Measurements from ENCODE around the gene SBK2.
A peak's percentile ranks its signal among the peaks of the same experiment; 100 is the strongest.

The SBK2 gene

GRCh38 chr19:55526216-55527196 lies 10.4 kb downstream of the SBK2 start:
- no peak for DNase-seq (ENCODE audit: insufficient read length, low spot score)
- FAIRE-seq, result no peak
- no peak for TF ChIP-seq CTCF (IDR thresholded peaks at IDR 0.05; ENCODE audit: insufficient read depth, missing control alignments)

- DNase-seq (ENCODE audit: insufficient read length, low spot score), result no peak
- FAIRE-seq, result no peak
Measured at GRCh38 chr19:55525289-55526101, 11.4 kb downstream of the SBK2 start.

GRCh38 chr19:55520691-55521292 lies 16.1 kb downstream of the SBK2 start:
- FAIRE-seq, result no peak
- DNase-seq (ENCODE audit: insufficient read length, low spot score), result no peak
- TF ChIP-seq CTCF (IDR thresholded peaks at IDR 0.05; ENCODE audit: insufficient read depth, missing control alignments), result no peak

More at GRCh38 chr19:55525289-55526101, 11.4 kb downstream of the SBK2 start:
- no peak for TF ChIP-seq CTCF (IDR thresholded peaks at IDR 0.05; ENCODE audit: insufficient read depth, missing control alignments)

GRCh38 chr19:55519451-55520311 lies 17.3 kb downstream of the SBK2 start:
- no peak for TF ChIP-seq CTCF (IDR thresholded peaks at IDR 0.05; ENCODE audit: insufficient read depth, missing control alignments)
- no peak for DNase-seq (ENCODE audit: insufficient read length, low spot score)
- FAIRE-seq, result no peak

GRCh38 chr19:55516878-55517620 lies 19.9 kb downstream of the SBK2 start:
- DNase-seq (ENCODE audit: insufficient read length, low spot score) (peak; percentile 100), FAIRE-seq (no peak)
- peak; percentile 86 for TF ChIP-seq CTCF (IDR thresholded peaks at IDR 0.05; ENCODE audit: insufficient read depth, missing control alignments)

GRCh38 chr19:55508120-55508519 lies 28.8 kb downstream of the SBK2 start:
- FAIRE-seq, result no peak
- no peak for DNase-seq (ENCODE audit: insufficient read length, low spot score)
- TF ChIP-seq CTCF (IDR thresholded peaks at IDR 0.05; ENCODE audit: insufficient read depth, missing control alignments), result no peak
